ENCODE results near the gene TMEM89.
A peak's percentile ranks its signal among the peaks of the same experiment; 100 is the strongest.

Gene TMEM89

GRCh38 chr3:48662145-48662752, 40.7 kb upstream of the TMEM89 start:
- H3K36me3 ChIP-seq, result no peaks in the 10 kb centered on the region
- no peak overlapping the region for H3K4me3 ChIP-seq (ENCODE audit: low read depth in 1 of 2, low read length in 1 of 2)
- no peak overlapping the region for H3K27ac ChIP-seq
- peaks cover 15 to 21% of the 10 kb centered on the region in 2 experiments for H3K4me1 ChIP-seq (ENCODE audit: control insufficient read depth in 1 of 2, insufficient read depth in 1 of 2, low read depth in 1 of 2, low read length in 1 of 2)
- peaks cover 75% of the 10 kb centered on the region for H3K27me3 ChIP-seq
- no peaks in the 10 kb centered on the region for H3K9me3 ChIP-seq
- no peak for TF ChIP-seq CTCF (IDR thresholded peaks at IDR 0.05)

DNA sequence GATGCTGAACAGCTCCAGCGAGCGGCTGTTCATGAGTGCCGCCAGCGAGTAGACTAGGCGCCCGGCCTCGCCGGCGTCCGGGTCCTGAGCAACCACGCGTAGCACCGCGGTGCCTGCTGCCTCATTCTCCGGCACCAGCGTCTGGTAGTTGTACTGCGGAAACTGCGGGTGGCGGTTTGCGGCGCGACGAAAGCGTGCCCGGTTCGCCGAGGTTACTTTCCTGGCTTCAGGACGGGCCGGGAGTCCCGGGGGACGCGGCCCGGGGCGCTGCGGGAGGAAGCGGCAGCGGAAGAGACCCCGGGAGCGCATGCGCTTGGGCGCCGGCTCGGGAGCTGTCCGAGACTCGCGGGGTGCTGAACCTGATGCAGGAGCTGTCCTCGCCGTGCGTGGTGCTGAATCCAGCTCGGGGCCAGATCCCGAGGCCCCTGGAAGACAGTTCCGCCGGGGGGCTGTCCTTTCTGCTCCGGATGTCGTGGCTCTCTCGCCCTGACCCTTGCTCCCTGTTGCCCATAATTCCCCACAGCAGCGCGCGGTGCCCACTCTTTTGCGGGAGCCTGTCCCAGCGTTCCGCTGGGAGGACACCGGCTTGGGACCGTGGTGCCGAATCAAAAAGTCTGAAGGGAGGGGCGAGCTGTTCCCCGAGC, 40.1 kb upstream of the TMEM89 start:
- TF ChIP-seq CTCF (IDR thresholded peaks at IDR 0.05), result no peak
- Histone ChIP-seq H3K27ac (no peak overlapping the region), H3K4me1 (ENCODE audit: control insufficient read depth in 1 of 2, insufficient read depth in 1 of 2, low read depth in 1 of 2, low read length in 1 of 2) (peaks cover 21 to 25% of the 10 kb centered on the region in 2 experiments), H3K27me3 (peaks cover 82% of the 10 kb centered on the region), H3K4me3 (ENCODE audit: low read depth in 1 of 2, low read length in 1 of 2) (peak overlapping the region in 1 of 2 experiments; percentile 28), H3K9me3 (no peaks in the 10 kb centered on the region), H3K36me3 (no peaks in the 10 kb centered on the region)

DNA sequence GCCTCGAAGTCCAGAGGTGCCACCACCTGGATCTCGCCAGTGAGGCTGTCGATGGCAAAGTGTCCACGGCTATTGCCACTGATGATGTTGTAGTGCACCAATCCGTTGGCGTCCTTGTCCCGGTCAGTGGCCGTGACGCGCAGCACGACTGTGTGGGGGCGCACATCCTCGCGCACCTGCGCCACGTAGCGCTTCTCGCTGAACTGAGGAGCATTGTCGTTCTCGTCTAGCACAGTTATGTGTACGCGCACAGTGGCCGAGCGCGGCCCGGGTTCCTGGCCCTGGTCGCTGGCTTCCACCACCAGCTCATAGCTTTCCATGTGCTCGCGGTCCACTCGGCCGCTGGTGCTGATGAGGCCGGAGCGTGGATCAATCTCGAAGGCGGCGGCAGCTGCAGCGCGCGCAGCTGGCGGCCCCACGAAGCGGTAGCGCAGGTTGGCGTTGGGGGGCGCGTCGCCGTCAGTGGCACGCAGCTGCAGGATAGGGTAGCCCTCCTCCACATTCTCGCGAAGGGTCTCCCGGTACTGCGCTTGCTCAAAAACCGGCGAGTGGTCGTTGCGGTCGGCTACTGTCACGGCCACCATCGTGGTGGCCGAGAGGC, 39.3 kb upstream of the TMEM89 start:
- Histone ChIP-seq H3K27ac (no peak overlapping the region), H3K4me1 (ENCODE audit: control insufficient read depth in 1 of 2, insufficient read depth in 1 of 2, low read depth in 1 of 2, low read length in 1 of 2) (peaks cover 26 to 32% of the 10 kb centered on the region in 2 experiments), H3K9me3 (no peaks in the 10 kb centered on the region), H3K27me3 (peaks cover 89% of the 10 kb centered on the region), H3K4me3 (ENCODE audit: low read depth in 1 of 2, low read length in 1 of 2) (no peak overlapping the region), H3K36me3 (no peaks in the 10 kb centered on the region)
- TF ChIP-seq CTCF (IDR thresholded peaks at IDR 0.05), result no peak

DNA sequence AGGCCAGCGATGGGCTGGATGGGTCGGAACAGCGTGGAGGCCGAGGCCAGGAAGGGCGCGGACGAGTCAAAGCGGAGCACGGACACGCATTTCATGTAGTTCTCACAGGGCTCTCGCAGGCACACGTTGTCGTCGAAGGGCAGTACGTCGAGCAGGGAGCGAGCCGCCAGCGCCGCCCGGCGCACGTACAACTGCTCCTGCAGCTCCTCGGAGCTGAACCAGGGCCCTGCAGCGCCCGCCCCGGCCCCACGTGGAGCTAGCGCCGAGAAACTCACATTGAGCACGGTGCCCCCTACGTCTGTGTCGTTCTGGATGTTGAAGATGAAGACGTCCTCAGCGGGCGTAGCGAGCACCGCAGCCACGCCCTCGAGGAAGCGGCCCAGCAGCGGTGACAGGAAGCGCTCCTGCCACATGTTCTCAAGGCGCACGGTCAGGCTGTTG, 35.3 kb upstream of the TMEM89 start:
- peaks cover 16 to 24% of the 10 kb centered on the region in 2 experiments for H3K4me1 ChIP-seq (ENCODE audit: control insufficient read depth in 1 of 2, insufficient read depth in 1 of 2, low read depth in 1 of 2, low read length in 1 of 2)
- no peak overlapping the region for H3K27ac ChIP-seq
- no peak for TF ChIP-seq CTCF (IDR thresholded peaks at IDR 0.05)
- no peaks in the 10 kb centered on the region for H3K9me3 ChIP-seq
- peaks cover 75% of the 10 kb centered on the region for H3K27me3 ChIP-seq
- no peaks in the 10 kb centered on the region for H3K36me3 ChIP-seq
- H3K4me3 ChIP-seq (ENCODE audit: low read depth in 1 of 2, low read length in 1 of 2), result peak overlapping the region; percentile 61 to 74

DNA sequence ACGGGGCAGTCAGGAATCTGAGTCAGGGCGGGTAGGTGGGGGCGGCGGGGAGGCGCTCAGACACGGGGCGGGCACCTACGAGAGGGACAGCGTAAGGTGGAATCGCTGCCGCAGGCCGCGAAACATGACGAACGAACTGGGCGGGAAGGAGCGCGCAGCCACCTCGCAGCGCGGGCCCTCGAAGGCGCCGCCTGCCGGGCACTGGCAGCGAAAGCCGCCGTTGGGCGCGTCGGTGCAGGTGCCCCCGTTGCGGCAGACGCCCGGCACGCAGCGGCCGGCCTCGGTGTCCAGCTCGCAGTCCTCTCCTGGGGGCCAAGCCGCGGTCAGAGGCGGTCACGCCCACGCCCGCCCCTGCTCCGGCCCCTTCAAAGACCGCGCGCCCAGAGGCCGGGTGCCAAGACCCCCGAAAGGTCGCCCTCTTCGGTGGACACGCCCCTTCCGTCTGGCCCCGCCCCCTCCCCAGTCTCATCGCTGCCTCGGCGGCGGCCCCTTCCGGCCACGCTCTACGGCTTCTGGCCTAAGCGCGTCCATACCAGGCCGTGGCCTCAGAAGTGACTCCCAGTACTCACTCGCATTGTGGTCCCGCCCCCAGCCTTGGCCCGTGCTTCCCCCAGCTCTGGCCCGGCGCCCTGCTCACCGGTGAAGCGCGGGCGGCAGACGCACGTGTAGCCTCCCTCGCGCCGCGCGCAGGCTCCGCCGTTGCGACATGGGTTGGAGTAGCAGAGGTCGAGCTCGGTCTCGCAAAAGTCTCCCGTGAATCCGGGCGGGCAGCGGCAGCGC, 34.7 kb upstream of the TMEM89 start:
- Histone ChIP-seq H3K36me3 (no peaks in the 10 kb centered on the region), H3K27ac (peak overlapping the region; percentile 20), H3K4me3 (ENCODE audit: low read depth in 1 of 2, low read length in 1 of 2) (peak overlapping the region; percentile 61 to 74), H3K9me3 (no peaks in the 10 kb centered on the region), H3K4me1 (ENCODE audit: control insufficient read depth in 1 of 2, insufficient read depth in 1 of 2, low read depth in 1 of 2, low read length in 1 of 2) (peaks cover 16 to 20% of the 10 kb centered on the region in 2 experiments), H3K27me3 (peaks cover 69% of the 10 kb centered on the region)
- peak; percentile 68 for TF ChIP-seq CTCF (IDR thresholded peaks at IDR 0.05)

All from neutrophil (primary cell).